ENCODE data around the gene FOS. TPM values are rescaled to one million over a fixed set of nuclear protein-coding genes. Genes with fewer than 3 reads are reported as not detected.

FOS gene
- total and polyA plus RNA-seq, 2 experiments from 2014 or later, result 47.3 to 54.8 TPM

- Mint-ChIP-seq H3K27me3 (ENCODE audit: insufficient read depth, low read depth, poor library complexity) (peaks cover 7% of the 10 kb centered on the region), H3K27ac (no peak overlapping the region), H3K9me3 (no peaks in the 10 kb centered on the region; the same call in 2 of the 3 replicates), H3K4me1 (peaks cover 29% of the 10 kb centered on the region), H3K36me3 (ENCODE audit: low read depth) (no peaks in the 10 kb centered on the region), H3K4me3 (no peak overlapping the region)
- Histone ChIP-seq H3F3A (replicated peaks; ENCODE audit: low read depth) (no peaks in the 10 kb centered on the region), H3K79me2 (replicated peaks; ENCODE audit: insufficient read depth) (no peaks in the 10 kb centered on the region), H3K27me3 (ENCODE audit: insufficient read depth) (no peaks in the 10 kb centered on the region), H2AFZ (no peak overlapping the region), H3K4me2 (no peak overlapping the region), H3K4me1 (ENCODE audit: insufficient read depth) (peaks cover 13% of the 10 kb centered on the region), H3K4me3 (no peak overlapping the region), H3K27ac (ENCODE audit: low read depth) (no peak overlapping the region), H4K20me1 (replicated peaks; ENCODE audit: insufficient read depth) (no peaks in the 10 kb centered on the region), H3K9me2 (ENCODE audit: insufficient read depth) (no peaks in the 10 kb centered on the region), H3K36me3 (ENCODE audit: insufficient read depth) (no peaks in the 10 kb centered on the region)
- no peak for DNase-seq (ENCODE audit: low spot score)
- ATAC-seq, result no peak
- TF ChIP-seq ZNF462 (CRISPR knock-in tag; IDR thresholded peaks at IDR 0.05) (no peak), JUNB (IDR thresholded peaks at IDR 0.05; ENCODE audit: unreplicated experiment) (no peak), STAT1 (IDR thresholded peaks at IDR 0.05; ENCODE audit: unreplicated experiment) (no peak), CREB1 (CRISPR knock-in tag; IDR thresholded peaks at IDR 0.05; ENCODE audit: low read depth) (no peak), ZNF331 (CRISPR knock-in tag; IDR thresholded peaks at IDR 0.05; ENCODE audit: low read depth) (no peak), EZH2 (IDR thresholded peaks at IDR 0.05; ENCODE audit: low read depth, unreplicated experiment) (no peak), NANOG (IDR thresholded peaks at IDR 0.05; ENCODE audit: borderline replicate concordance) (no peak), EZH2phosphoT487 (IDR thresholded peaks at IDR 0.05; ENCODE audit: unreplicated experiment) (no peak), POLR2AphosphoS5 (IDR thresholded peaks at IDR 0.05; ENCODE audit: low read depth) (no peak), ETS1 (IDR thresholded peaks at IDR 0.05) (no peak), ZNF114 (CRISPR knock-in tag; IDR thresholded peaks at IDR 0.05) (no peak)
- TF ChIP-seq, protein P1, sequence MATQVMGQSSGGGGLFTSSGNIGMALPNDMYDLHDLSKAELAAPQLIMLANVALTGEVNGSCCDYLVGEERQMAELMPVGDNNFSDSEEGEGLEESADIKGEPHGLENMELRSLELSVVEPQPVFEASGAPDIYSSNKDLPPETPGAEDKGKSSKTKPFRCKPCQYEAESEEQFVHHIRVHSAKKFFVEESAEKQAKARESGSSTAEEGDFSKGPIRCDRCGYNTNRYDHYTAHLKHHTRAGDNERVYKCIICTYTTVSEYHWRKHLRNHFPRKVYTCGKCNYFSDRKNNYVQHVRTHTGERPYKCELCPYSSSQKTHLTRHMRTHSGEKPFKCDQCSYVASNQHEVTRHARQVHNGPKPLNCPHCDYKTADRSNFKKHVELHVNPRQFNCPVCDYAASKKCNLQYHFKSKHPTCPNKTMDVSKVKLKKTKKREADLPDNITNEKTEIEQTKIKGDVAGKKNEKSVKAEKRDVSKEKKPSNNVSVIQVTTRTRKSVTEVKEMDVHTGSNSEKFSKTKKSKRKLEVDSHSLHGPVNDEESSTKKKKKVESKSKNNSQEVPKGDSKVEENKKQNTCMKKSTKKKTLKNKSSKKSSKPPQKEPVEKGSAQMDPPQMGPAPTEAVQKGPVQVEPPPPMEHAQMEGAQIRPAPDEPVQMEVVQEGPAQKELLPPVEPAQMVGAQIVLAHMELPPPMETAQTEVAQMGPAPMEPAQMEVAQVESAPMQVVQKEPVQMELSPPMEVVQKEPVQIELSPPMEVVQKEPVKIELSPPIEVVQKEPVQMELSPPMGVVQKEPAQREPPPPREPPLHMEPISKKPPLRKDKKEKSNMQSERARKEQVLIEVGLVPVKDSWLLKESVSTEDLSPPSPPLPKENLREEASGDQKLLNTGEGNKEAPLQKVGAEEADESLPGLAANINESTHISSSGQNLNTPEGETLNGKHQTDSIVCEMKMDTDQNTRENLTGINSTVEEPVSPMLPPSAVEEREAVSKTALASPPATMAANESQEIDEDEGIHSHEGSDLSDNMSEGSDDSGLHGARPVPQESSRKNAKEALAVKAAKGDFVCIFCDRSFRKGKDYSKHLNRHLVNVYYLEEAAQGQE (IDR thresholded peaks at IDR 0.05; ENCODE audit: unreplicated experiment), result no peak
- TF ChIP-seq, protein P2, sequence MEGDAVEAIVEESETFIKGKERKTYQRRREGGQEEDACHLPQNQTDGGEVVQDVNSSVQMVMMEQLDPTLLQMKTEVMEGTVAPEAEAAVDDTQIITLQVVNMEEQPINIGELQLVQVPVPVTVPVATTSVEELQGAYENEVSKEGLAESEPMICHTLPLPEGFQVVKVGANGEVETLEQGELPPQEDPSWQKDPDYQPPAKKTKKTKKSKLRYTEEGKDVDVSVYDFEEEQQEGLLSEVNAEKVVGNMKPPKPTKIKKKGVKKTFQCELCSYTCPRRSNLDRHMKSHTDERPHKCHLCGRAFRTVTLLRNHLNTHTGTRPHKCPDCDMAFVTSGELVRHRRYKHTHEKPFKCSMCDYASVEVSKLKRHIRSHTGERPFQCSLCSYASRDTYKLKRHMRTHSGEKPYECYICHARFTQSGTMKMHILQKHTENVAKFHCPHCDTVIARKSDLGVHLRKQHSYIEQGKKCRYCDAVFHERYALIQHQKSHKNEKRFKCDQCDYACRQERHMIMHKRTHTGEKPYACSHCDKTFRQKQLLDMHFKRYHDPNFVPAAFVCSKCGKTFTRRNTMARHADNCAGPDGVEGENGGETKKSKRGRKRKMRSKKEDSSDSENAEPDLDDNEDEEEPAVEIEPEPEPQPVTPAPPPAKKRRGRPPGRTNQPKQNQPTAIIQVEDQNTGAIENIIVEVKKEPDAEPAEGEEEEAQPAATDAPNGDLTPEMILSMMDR (conservative IDR thresholded peaks at IDR 0.05; ENCODE audit: low read depth in 2 of 2), result no peak
Measured at GRCh38 chr14:75250800-75251199, 27.8 kb upstream of the FOS start.

Measured in GM23338 (cell line).